ENCODE data around the gene CDS1. TPM values are rescaled to one million over a fixed set of nuclear protein-coding genes. Genes with fewer than 3 reads are reported as not detected.

Gene CDS1
- total RNA-seq, 2 experiments from 2014 or later: not detected

DNA sequence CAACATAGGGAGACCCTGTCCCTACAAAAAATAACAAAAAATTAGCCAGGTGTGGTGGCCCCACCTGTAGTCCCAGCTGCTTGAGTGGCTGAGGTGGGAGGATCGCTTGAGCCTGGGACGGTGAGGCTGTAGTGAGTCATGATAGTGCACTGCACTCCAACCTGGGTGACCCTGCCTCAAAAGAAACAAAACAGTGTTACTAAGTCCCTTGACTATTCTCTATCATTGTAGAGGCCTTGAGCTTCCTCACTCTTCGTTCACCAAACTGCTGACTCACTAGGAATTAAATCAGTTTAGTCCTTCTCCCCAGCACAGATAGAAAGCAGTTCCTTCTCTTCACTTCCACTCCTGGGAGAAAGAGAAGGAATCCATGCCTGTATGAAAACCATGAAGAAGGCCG is 14.5 kb downstream of the CDS1 start:
- ChIA-PET POLR2A (interaction anchor here (2.0 kb wide), 1 partner anchor 12 kb away, joined by 4 read pairs; no protein-coding TSS in a partner anchor), CTCF (ENCODE audit: unreplicated experiment) (no interaction called here)
- Histone ChIP-seq H3K79me2 (ENCODE audit: insufficient read depth, low read depth, low read length) (no peaks in the 10 kb centered on the region), H3K27ac (ENCODE audit: low read depth, low read length, poor library complexity, severe bottlenecking) (no peak overlapping the region), H3K9me2 (ENCODE audit: insufficient read depth, low read length) (no peaks in the 10 kb centered on the region), H3K9me3 (ENCODE audit: low read length) (no peaks in the 10 kb centered on the region), H3K4me2 (ENCODE audit: low read length) (no peak overlapping the region), H3K4me3 (ENCODE audit: low read depth, low read length, poor library complexity, severe bottlenecking) (no peak overlapping the region), H2AFZ (ENCODE audit: low read length) (no peak overlapping the region), H3K4me1 (ENCODE audit: insufficient read depth, low read length, poor library complexity, severe bottlenecking) (no peaks in the 10 kb centered on the region), H4K20me1 (ENCODE audit: insufficient read depth, low read length) (no peaks in the 10 kb centered on the region), H3K36me3 (ENCODE audit: insufficient read depth, low read length) (no peaks in the 10 kb centered on the region)
- no TSS peak for BruUV-seq (replicated peaks)
- intact Hi-C loops (cut with micrococcal nuclease; ENCODE audit: unreplicated experiment): no loop called here
- TF ChIP-seq, protein P1, sequence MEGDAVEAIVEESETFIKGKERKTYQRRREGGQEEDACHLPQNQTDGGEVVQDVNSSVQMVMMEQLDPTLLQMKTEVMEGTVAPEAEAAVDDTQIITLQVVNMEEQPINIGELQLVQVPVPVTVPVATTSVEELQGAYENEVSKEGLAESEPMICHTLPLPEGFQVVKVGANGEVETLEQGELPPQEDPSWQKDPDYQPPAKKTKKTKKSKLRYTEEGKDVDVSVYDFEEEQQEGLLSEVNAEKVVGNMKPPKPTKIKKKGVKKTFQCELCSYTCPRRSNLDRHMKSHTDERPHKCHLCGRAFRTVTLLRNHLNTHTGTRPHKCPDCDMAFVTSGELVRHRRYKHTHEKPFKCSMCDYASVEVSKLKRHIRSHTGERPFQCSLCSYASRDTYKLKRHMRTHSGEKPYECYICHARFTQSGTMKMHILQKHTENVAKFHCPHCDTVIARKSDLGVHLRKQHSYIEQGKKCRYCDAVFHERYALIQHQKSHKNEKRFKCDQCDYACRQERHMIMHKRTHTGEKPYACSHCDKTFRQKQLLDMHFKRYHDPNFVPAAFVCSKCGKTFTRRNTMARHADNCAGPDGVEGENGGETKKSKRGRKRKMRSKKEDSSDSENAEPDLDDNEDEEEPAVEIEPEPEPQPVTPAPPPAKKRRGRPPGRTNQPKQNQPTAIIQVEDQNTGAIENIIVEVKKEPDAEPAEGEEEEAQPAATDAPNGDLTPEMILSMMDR (conservative IDR thresholded peaks at IDR 0.05; ENCODE audit: low read length): no peak
- no peak for TF ChIP-seq EZH2phosphoT487 (IDR thresholded peaks at IDR 0.05; ENCODE audit: borderline replicate concordance, low read depth, low read length)
- DNase-seq (ENCODE audit: low spot score): no peak

GRCh38 chr4:84606645-84607044 is 23.7 kb downstream of the CDS1 start:
- Histone ChIP-seq H3K9me2 (ENCODE audit: insufficient read depth, low read length) (no peaks in the 10 kb centered on the region), H3K27ac (ENCODE audit: low read depth, low read length, poor library complexity, severe bottlenecking) (no peak overlapping the region), H3K4me2 (ENCODE audit: low read length) (no peak overlapping the region), H3K79me2 (ENCODE audit: insufficient read depth, low read depth, low read length) (no peaks in the 10 kb centered on the region), H4K20me1 (ENCODE audit: insufficient read depth, low read length) (no peaks in the 10 kb centered on the region), H3K4me1 (ENCODE audit: insufficient read depth, low read length, poor library complexity, severe bottlenecking) (no peaks in the 10 kb centered on the region), H3K36me3 (ENCODE audit: insufficient read depth, low read length) (no peaks in the 10 kb centered on the region), H2AFZ (ENCODE audit: low read length) (no peak overlapping the region), H3K4me3 (ENCODE audit: low read depth, low read length, poor library complexity, severe bottlenecking) (no peak overlapping the region), H3K9me3 (ENCODE audit: low read length) (no peaks in the 10 kb centered on the region)
- ChIA-PET POLR2A (no interaction called here), CTCF (ENCODE audit: unreplicated experiment) (no interaction called here)
- no TSS peak for BruUV-seq (replicated peaks)
- TF ChIP-seq, protein P1 (conservative IDR thresholded peaks at IDR 0.05; ENCODE audit: low read length): no peak
- TF ChIP-seq EZH2phosphoT487 (IDR thresholded peaks at IDR 0.05; ENCODE audit: borderline replicate concordance, low read depth, low read length): no peak
- intact Hi-C loops (cut with micrococcal nuclease; ENCODE audit: unreplicated experiment): no loop called here
- no peak for DNase-seq (ENCODE audit: low spot score)

DNA sequence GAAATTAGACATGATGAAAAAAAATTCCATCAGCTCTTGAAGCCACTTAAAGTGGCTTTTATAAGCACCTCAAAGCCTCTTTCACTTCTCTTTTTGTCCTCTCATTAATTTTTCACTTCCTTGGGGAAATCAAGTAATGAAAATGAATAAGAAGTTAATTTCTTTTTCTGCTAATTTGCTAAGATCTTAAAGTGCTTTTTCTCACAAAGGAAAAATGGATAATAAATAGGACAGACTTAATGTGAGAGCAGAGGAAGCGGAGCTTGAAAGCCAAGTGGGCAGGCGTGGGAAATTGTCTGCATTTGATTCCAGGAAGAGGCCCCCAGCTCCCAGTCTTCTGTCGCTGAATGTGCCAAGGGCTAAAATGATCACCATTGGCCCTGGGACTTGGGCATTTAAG is 28.6 kb downstream of the CDS1 start:
- BruUV-seq (replicated peaks): no TSS peak
- no peaks in the 10 kb centered on the region for H4K20me1 ChIP-seq (ENCODE audit: insufficient read depth, low read length)
- intact Hi-C loops (cut with micrococcal nuclease; ENCODE audit: unreplicated experiment): no loop called here
- no peak overlapping the region for H3K4me2 ChIP-seq (ENCODE audit: low read length)
- H3K36me3 ChIP-seq (ENCODE audit: insufficient read depth, low read length): no peaks in the 10 kb centered on the region
- H2AFZ ChIP-seq (ENCODE audit: low read length): no peak overlapping the region
- H3K4me3 ChIP-seq (ENCODE audit: low read depth, low read length, poor library complexity, severe bottlenecking): no peak overlapping the region
- ChIA-PET CTCF (ENCODE audit: unreplicated experiment) (no interaction called here), POLR2A (interaction anchor here (0.6 to 0.9 kb wide), 2 partner anchors 11 to 13 kb away, joined by 4 read pairs; no protein-coding TSS in a partner anchor)
- no peaks in the 10 kb centered on the region for H3K9me3 ChIP-seq (ENCODE audit: low read length)
- H3K9me2 ChIP-seq (ENCODE audit: insufficient read depth, low read length): no peaks in the 10 kb centered on the region
- DNase-seq (ENCODE audit: low spot score): no peak
- no peaks in the 10 kb centered on the region for H3K4me1 ChIP-seq (ENCODE audit: insufficient read depth, low read length, poor library complexity, severe bottlenecking)
- TF ChIP-seq, protein P1 (conservative IDR thresholded peaks at IDR 0.05; ENCODE audit: low read length): no peak
- no peak for TF ChIP-seq EZH2phosphoT487 (IDR thresholded peaks at IDR 0.05; ENCODE audit: borderline replicate concordance, low read depth, low read length)
- no peaks in the 10 kb centered on the region for H3K79me2 ChIP-seq (ENCODE audit: insufficient read depth, low read depth, low read length)
- H3K27ac ChIP-seq (ENCODE audit: low read depth, low read length, poor library complexity, severe bottlenecking): no peak overlapping the region

All from OCI-LY7 (cell line).